Activated B cell treated with CpG ODN at 0.5 μM for 24 hours (primary cell): ENCODE results near the gene DNAAF6. TPM values are rescaled to one million over a fixed set of nuclear protein-coding genes. Genes with fewer than 3 reads are reported as not detected.
"Not testable (repeated sequence)": the region's sequence is repeated elsewhere in the genome, so short reads cannot be mapped to it uniquely, and the experiment has no call there.

Experiments used
- ATAC-seq: fragments of 200-7000 bp; cut with Tn5 transposase; one replicate; pipeline ENCODE4 v1.10.0; 2021; ENCODE audit warnings: low read depth, mild to moderate bottlenecking, moderate library complexity
- CTCF ChIA-PET: fragments of 350-600 bp; sonication (Branson Sonifier 250); formaldehyde crosslinking; loops from one replicate; lab custom pipeline; 2021; ENCODE audit warnings: antibody characterized with exemption; lab: Charles Lee
- POLR2A ChIA-PET: fragments of 350-600 bp; sonication (Branson Sonifier 250); formaldehyde crosslinking; loops from one replicate; lab custom pipeline; 2021; ENCODE audit warnings: antibody characterized with exemption; lab: Charles Lee
- DNase-seq: peaks from one replicate; pipeline ENCODE4 v3.0.0; 2022
- H3K27ac Mint-ChIP-seq: one replicate; pipeline ENCODE4 v1.8.0; 2020; ENCODE audit warnings: mixed read lengths
- H3K27me3 Mint-ChIP-seq: one replicate; pipeline ENCODE4 v1.8.0; 2021; ENCODE audit warnings: mixed read lengths
- H3K36me3 Mint-ChIP-seq: one replicate; pipeline ENCODE4 v1.8.0; 2021; ENCODE audit warnings: low read depth, mixed read lengths
- H3K4me1 Mint-ChIP-seq: one replicate; pipeline ENCODE4 v1.8.0; 2021; ENCODE audit warnings: mixed read lengths
- H3K4me3 Mint-ChIP-seq: one replicate; pipeline ENCODE4 v1.8.0; 2020; ENCODE audit warnings: mild to moderate bottlenecking, mixed read lengths
- H3K9me3 Mint-ChIP-seq: one replicate; pipeline ENCODE4 v1.8.0; 2020; ENCODE audit warnings: mixed read lengths
- CTCF ChIP-seq: fragments of 200-600 bp; IDR thresholded peaks from one replicate; pipeline ENCODE4 v1.8.0; 2022; ENCODE audit warnings: antibody characterized with exemption, mild to moderate bottlenecking
- intact Hi-C: fragments of 100-400 bp; cut with micrococcal nuclease; formaldehyde crosslinking; loops from one replicate; pipeline ENCODE4 v1.15.1; 2024
- total RNA-seq: library from RNA; stranded (reverse); gene quantifications from 2 replicates; pipeline ENCODE4 v1.2.3, GENCODE V29; 2022

The DNAAF6 gene
- total RNA-seq, 1 donor from 2014 or later, result not detected

- intact Hi-C loops, result no loop called here
- no peak for DNase-seq
- H3K9me3 Mint-ChIP-seq, result no peaks in the 10 kb centered on the region
- H3K4me1 Mint-ChIP-seq, result no peaks in the 10 kb centered on the region
- ATAC-seq, result no peak
- H3K36me3 Mint-ChIP-seq, result no peaks in the 10 kb centered on the region
- POLR2A ChIA-PET, result no interaction called here
- H3K27me3 Mint-ChIP-seq, result no peaks in the 10 kb centered on the region
- H3K4me3 Mint-ChIP-seq, result no peak overlapping the region
- TF ChIP-seq CTCF, result no peak
- CTCF ChIA-PET, result no interaction called here
- H3K27ac Mint-ChIP-seq, result no peak overlapping the region
Observed at GRCh38 chrX:107171369-107172102, 34.9 kb upstream of the DNAAF6 start.

- ChIA-PET CTCF (no interaction called here), POLR2A (no interaction called here)
- H3K9me3 Mint-ChIP-seq, result no peaks in the 10 kb centered on the region
- intact Hi-C loops, result no loop called here
- no peak overlapping the region for H3K4me3 Mint-ChIP-seq
- H3K4me1 Mint-ChIP-seq, result no peaks in the 10 kb centered on the region
- no peaks in the 10 kb centered on the region for H3K27me3 Mint-ChIP-seq
- no peak for TF ChIP-seq CTCF
- no peaks in the 10 kb centered on the region for H3K36me3 Mint-ChIP-seq
- DNase-seq (no peak), ATAC-seq (no peak)
- H3K27ac Mint-ChIP-seq, result no peak overlapping the region
Observed at GRCh38 chrX:107197319-107197718, 9.1 kb upstream of the DNAAF6 start.

DNA sequence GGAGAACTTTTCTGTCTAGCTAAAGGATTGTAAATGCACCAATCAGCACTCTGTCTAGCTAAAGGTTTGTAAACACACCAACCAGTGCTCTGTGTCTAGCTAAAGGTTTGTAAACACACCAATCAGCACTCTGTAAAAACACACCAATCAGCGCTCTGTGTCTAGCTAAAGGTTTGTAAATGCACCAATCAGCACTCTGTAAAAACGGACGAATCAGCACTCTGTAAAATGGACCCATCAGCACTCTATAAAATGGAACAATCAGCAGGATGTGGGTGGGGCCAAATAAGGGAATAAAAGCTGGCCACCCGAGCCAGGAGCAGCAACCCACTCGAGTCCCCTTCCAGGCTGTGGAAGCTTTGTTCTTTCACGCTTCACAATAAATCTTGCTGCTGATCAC is 8.3 kb upstream of the DNAAF6 start:
- H3K4me3 Mint-ChIP-seq, intact Hi-C loops, H3K27ac Mint-ChIP-seq, H3K27me3 Mint-ChIP-seq, CTCF ChIA-PET, DNase-seq, POLR2A ChIA-PET, H3K36me3 Mint-ChIP-seq, H3K9me3 Mint-ChIP-seq, H3K4me1 Mint-ChIP-seq, ATAC-seq: not testable (repeated sequence)

DNA sequence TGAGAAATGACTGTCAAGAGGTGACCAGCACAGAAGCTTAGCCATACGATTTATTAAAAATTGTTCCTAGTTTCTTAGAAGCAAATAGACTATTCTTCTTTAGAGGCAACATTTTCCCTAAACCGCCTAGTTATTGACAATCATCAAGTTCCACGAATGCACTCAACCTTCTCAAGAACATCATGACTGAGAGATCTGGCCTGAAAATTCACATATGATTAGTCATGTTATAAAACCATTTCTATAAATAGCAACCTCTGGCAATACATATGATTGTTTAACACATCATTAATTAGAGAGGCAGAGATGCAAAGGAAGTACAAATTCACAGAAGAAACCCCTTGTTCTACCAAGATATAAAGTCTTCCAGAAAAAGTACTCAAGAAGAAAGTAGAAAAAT is 6.9 kb upstream of the DNAAF6 start:
- Mint-ChIP-seq H3K4me1 (no peaks in the 10 kb centered on the region), H3K4me3 (no peak overlapping the region), H3K27me3 (no peaks in the 10 kb centered on the region), H3K27ac (no peak overlapping the region), H3K9me3 (no peaks in the 10 kb centered on the region), H3K36me3 (no peaks in the 10 kb centered on the region)
- CTCF ChIA-PET, result no interaction called here
- ATAC-seq (no peak), DNase-seq (no peak)
- TF ChIP-seq CTCF, result no peak
- intact Hi-C loops, result no loop called here
- POLR2A ChIA-PET, result no interaction called here

GRCh38 chrX:107204068-107204605 is 2.3 kb upstream of the DNAAF6 start:
- Mint-ChIP-seq H3K4me3 (no peak overlapping the region), H3K4me1 (peaks cover 8% of the 10 kb centered on the region), H3K9me3 (no peaks in the 10 kb centered on the region), H3K27ac (no peak overlapping the region), H3K36me3 (no peaks in the 10 kb centered on the region), H3K27me3 (no peaks in the 10 kb centered on the region)
- intact Hi-C loops, result no loop called here
- ChIA-PET CTCF (no interaction called here), POLR2A (no interaction called here)
- DNase-seq, result no peak
- no peak for ATAC-seq
- TF ChIP-seq CTCF, result no peak
